WTC11 (cell line): ENCODE results near the gene PCBP3.

Experiments used
- CTCF ChIP-seq: fragments of 200-600 bp; IDR thresholded peaks from 2 replicates; pipeline ENCODE4 v1.8.0; 2022; ENCODE audit warnings: antibody characterized with exemption
- E2F4 ChIP-seq: sonication (generic); formaldehyde crosslinking; IDR thresholded peaks from 2 replicates; pipeline ENCODE4 v1.8.1; 2022; ENCODE audit warnings: low read depth, mild to moderate bottlenecking, moderate library complexity, missing genetic modification reagents, borderline replicate concordance
- ZSCAN18 ChIP-seq: fragments of 250-450 bp; sonication (Bioruptor Pico); IDR thresholded peaks from 2 replicates; pipeline ENCODE4 v2.1.2; 2022; ENCODE audit warnings: mild to moderate bottlenecking, moderate library complexity

GRCh38 chr21:45779226-45779625, 135.7 kb downstream of the PCBP3 start:
- TF ChIP-seq E2F4 (no peak), ZSCAN18 (CRISPR knock-in tag) (no peak), CTCF (no peak)
